Neural progenitor cell (in vitro differentiated cells): ENCODE data around the gene RBM33. TPM values are rescaled to one million over a fixed set of nuclear protein-coding genes. Genes with fewer than 3 reads are reported as not detected.

Experiments used
- DNase-seq: peaks from one replicate; pipeline ENCODE4 v3.0.0-alpha.2; 2016; ENCODE audit warnings: low spot score
- H2AFZ ChIP-seq: fragments of 200-600 bp; sonication (generic); replicated peaks from 2 replicates; pipeline ENCODE4 v1.6.1; 2016; ENCODE audit warnings: antibody characterized with exemption
- H3F3A ChIP-seq: fragments of 200-600 bp; sonication (generic); 2 replicates; pipeline ENCODE4 v1.6.1; 2016; ENCODE audit warnings: antibody characterized with exemption, low read depth
- H3K27ac ChIP-seq: fragments of 200-600 bp; sonication (generic); 2 replicates; pipeline ENCODE4 v1.5.1; 2016; ENCODE audit warnings: mild to moderate bottlenecking
- H3K27me3 ChIP-seq: fragments of 200-600 bp; sonication (generic); 2 replicates; pipeline ENCODE4 v1.6.1; 2016; ENCODE audit warnings: mild to moderate bottlenecking, moderate library complexity
- H3K36me3 ChIP-seq: fragments of 200-600 bp; sonication (generic); 2 replicates; pipeline ENCODE4 v1.5.1; 2016
- H3K4me1 ChIP-seq: fragments of 200-600 bp; sonication (generic); 2 replicates; pipeline ENCODE4 v1.6.1; 2016; ENCODE audit warnings: mixed run types
- H3K4me2 ChIP-seq: fragments of 200-600 bp; sonication (generic); 2 replicates; pipeline ENCODE4 v1.6.1; 2016
- H3K4me3 ChIP-seq: fragments of 200-600 bp; sonication (generic); 2 replicates; pipeline ENCODE4 v1.5.1; 2016
- H3K79me2 ChIP-seq: fragments of 200-600 bp; sonication (generic); 2 replicates; pipeline ENCODE4 v1.6.1; 2016; ENCODE audit warnings: low read depth
- H3K9ac ChIP-seq: fragments of 200-600 bp; sonication (generic); 2 replicates; pipeline ENCODE4 v1.6.1; 2016
- H3K9me3 ChIP-seq: fragments of 200-600 bp; sonication (generic); 2 replicates; pipeline ENCODE4 v1.5.1; 2016; ENCODE audit warnings: low read depth
- H4K20me1 ChIP-seq: fragments of 200-600 bp; sonication (generic); 2 replicates; pipeline ENCODE4 v1.6.1; 2016; ENCODE audit warnings: low read depth
- H3K27ac Mint-ChIP-seq: 3 replicates; pipeline ENCODE4 v1.8.0; 2021; ENCODE audit warnings: mixed read lengths
- H3K27me3 Mint-ChIP-seq: 2 replicates; pipeline ENCODE4 v1.8.0; 2022; ENCODE audit warnings: low read depth, mild to moderate bottlenecking, inconsistent platforms, moderate library complexity, mixed read lengths; ENCODE audit not compliant: insufficient read depth
- H3K36me3 Mint-ChIP-seq: 3 replicates; pipeline ENCODE4 v1.8.0; 2021; ENCODE audit warnings: mixed read lengths
- H3K4me1 Mint-ChIP-seq: 3 replicates; pipeline ENCODE4 v1.8.0; 2021; ENCODE audit warnings: mixed read lengths
- H3K4me3 Mint-ChIP-seq: 3 replicates; pipeline ENCODE4 v1.8.0; 2021; ENCODE audit warnings: mild to moderate bottlenecking, moderate library complexity, mixed read lengths
- H3K9me3 Mint-ChIP-seq: 3 replicates; pipeline ENCODE4 v1.8.0; 2020; ENCODE audit warnings: mixed read lengths
- EZH2 ChIP-seq: fragments of 200-600 bp; sonication (generic); IDR thresholded peaks from 2 replicates; pipeline ENCODE4 v1.6.1; 2017; ENCODE audit warnings: antibody characterized with exemption, mild to moderate bottlenecking, moderate library complexity
- EZH2phosphoT487 ChIP-seq: fragments of 200-600 bp; sonication (generic); IDR thresholded peaks from 2 replicates; pipeline ENCODE4 v1.6.1; 2017; ENCODE audit warnings: antibody characterized with exemption
- total RNA-seq: library from RNA; depleted of rRNA; stranded (reverse); fragments of >200 nt; gene quantifications from 2 replicates; pipeline ENCODE4 v1.2.3, GENCODE V29; 2015; ENCODE audit warnings: low replicate concordance
- TF ChIP-seq, protein P1 (sequence below): fragments of 200-600 bp; sonication (generic); IDR thresholded peaks from 2 replicates; pipeline ENCODE4 v1.5.1; 2017; ENCODE audit warnings: antibody characterized with exemption, mild to moderate bottlenecking

RBM33 gene
- total RNA-seq, 1 donor from 2014 or later, result 48.6 TPM

- Histone ChIP-seq H3K27me3 (no peaks in the 10 kb centered on the region), H3K27ac (no peak overlapping the region), H3K4me2 (no peak overlapping the region), H3K4me3 (no peak overlapping the region), H3K9ac (no peak overlapping the region), H3F3A (peaks cover 4% of the 10 kb centered on the region), H3K79me2 (peaks cover 52% of the 10 kb centered on the region), H2AFZ (no peak overlapping the region), H3K36me3 (peaks cover 10% of the 10 kb centered on the region), H3K9me3 (no peaks in the 10 kb centered on the region), H3K4me1 (peaks cover 13% of the 10 kb centered on the region), H4K20me1 (peaks cover 78% of the 10 kb centered on the region)
- H3K4me3 Mint-ChIP-seq, result no peak overlapping the region
- H3K36me3 Mint-ChIP-seq, result peaks cover 38% of the 10 kb centered on the region
- TF ChIP-seq EZH2phosphoT487 (no peak), EZH2 (no peak)
- TF ChIP-seq, protein P1, sequence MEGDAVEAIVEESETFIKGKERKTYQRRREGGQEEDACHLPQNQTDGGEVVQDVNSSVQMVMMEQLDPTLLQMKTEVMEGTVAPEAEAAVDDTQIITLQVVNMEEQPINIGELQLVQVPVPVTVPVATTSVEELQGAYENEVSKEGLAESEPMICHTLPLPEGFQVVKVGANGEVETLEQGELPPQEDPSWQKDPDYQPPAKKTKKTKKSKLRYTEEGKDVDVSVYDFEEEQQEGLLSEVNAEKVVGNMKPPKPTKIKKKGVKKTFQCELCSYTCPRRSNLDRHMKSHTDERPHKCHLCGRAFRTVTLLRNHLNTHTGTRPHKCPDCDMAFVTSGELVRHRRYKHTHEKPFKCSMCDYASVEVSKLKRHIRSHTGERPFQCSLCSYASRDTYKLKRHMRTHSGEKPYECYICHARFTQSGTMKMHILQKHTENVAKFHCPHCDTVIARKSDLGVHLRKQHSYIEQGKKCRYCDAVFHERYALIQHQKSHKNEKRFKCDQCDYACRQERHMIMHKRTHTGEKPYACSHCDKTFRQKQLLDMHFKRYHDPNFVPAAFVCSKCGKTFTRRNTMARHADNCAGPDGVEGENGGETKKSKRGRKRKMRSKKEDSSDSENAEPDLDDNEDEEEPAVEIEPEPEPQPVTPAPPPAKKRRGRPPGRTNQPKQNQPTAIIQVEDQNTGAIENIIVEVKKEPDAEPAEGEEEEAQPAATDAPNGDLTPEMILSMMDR, result no peak
- H3K9me3 Mint-ChIP-seq, result no peaks in the 10 kb centered on the region
- no peak for DNase-seq
- peaks cover 2% of the 10 kb centered on the region for H3K27me3 Mint-ChIP-seq
- no peak overlapping the region for H3K27ac Mint-ChIP-seq
- peaks cover 12% of the 10 kb centered on the region for H3K4me1 Mint-ChIP-seq
Measured at GRCh38 chr7:155746188-155746587, 101.7 kb downstream of the RBM33 start.

DNA sequence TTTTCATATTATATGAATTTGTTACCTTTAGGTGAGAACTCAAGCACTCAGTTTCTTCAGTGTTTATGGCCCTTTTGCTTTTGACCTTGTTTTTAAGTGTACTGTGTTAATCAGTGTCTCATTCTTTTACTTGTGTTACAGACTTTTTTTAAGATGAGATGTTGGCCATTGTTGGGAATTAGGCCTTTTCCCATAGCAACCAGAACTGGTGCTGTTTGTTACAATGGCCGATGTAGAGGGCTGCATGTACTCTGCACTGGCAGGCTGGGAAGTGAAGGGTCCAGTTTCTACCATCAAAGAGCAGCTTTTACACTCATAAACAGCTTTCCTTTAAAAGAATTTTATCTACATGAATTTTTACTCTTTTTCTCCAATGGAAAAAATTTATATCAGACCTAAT lies 102.7 kb downstream of the RBM33 start:
- Mint-ChIP-seq H3K27me3 (no peaks in the 10 kb centered on the region), H3K36me3 (peaks cover 32% of the 10 kb centered on the region), H3K27ac (no peak overlapping the region), H3K9me3 (no peaks in the 10 kb centered on the region), H3K4me3 (peak overlapping the region; percentile 33), H3K4me1 (peaks cover 12% of the 10 kb centered on the region)
- H3K27ac ChIP-seq, result no peak overlapping the region
- no peaks in the 10 kb centered on the region for H3K9me3 ChIP-seq
- peaks cover 2% of the 10 kb centered on the region for H3K36me3 ChIP-seq
- peaks cover 13% of the 10 kb centered on the region for H3K4me1 ChIP-seq
- H4K20me1 ChIP-seq, result peaks cover 82% of the 10 kb centered on the region
- peaks cover 58% of the 10 kb centered on the region for H3K79me2 ChIP-seq
- peak overlapping the region; percentile 29 for H3K4me2 ChIP-seq
- H3K27me3 ChIP-seq, result no peaks in the 10 kb centered on the region
- no peak for DNase-seq
- H3F3A ChIP-seq, result peaks cover 4% of the 10 kb centered on the region
- TF ChIP-seq, protein P1, result no peak
- TF ChIP-seq EZH2phosphoT487, result no peak
- no peak overlapping the region for H3K4me3 ChIP-seq
- H2AFZ ChIP-seq, result no peak overlapping the region
- no peak overlapping the region for H3K9ac ChIP-seq

- TF ChIP-seq, protein P1, result no peak
- no peak for TF ChIP-seq EZH2
- TF ChIP-seq EZH2phosphoT487, result no peak
- no peak overlapping the region for H3K4me2 ChIP-seq
- no peak overlapping the region for H3K4me3 ChIP-seq
- peaks cover 25% of the 10 kb centered on the region for H3K4me1 ChIP-seq
- Mint-ChIP-seq H3K4me3 (no peak overlapping the region), H3K27ac (no peak overlapping the region), H3K36me3 (peaks cover 32% of the 10 kb centered on the region), H3K4me1 (peaks cover 14% of the 10 kb centered on the region), H3K9me3 (no peaks in the 10 kb centered on the region), H3K27me3 (no peaks in the 10 kb centered on the region)
- no peak overlapping the region for H3K9ac ChIP-seq
- H3K27ac ChIP-seq, result no peak overlapping the region
- peaks cover 93% of the 10 kb centered on the region for H4K20me1 ChIP-seq
- no peaks in the 10 kb centered on the region for H3K36me3 ChIP-seq
- peaks cover 80% of the 10 kb centered on the region for H3K79me2 ChIP-seq
- peaks cover 4% of the 10 kb centered on the region for H3F3A ChIP-seq
- no peaks in the 10 kb centered on the region for H3K27me3 ChIP-seq
- DNase-seq, result no peak
- H3K9me3 ChIP-seq, result no peaks in the 10 kb centered on the region
- no peak overlapping the region for H2AFZ ChIP-seq
Measured at GRCh38 chr7:155749578-155749977, 105.1 kb downstream of the RBM33 start.
